GM23338 (cell line): ENCODE results near the gene UGCG. TPM values are rescaled to one million over a fixed set of nuclear protein-coding genes. Genes with fewer than 3 reads are reported as not detected.

Source experiments
- ATAC-seq: fragments of 200-7000 bp; cut with Tn5 transposase; 3 replicates; pipeline ENCODE4 v1.9.1; 2020
- DNase-seq: peaks from one replicate; pipeline ENCODE4 v3.0.0-alpha.2; 2015; ENCODE audit warnings: low spot score
- H2AFZ ChIP-seq: fragments of 200-600 bp; sonication (generic); 2 replicates; pipeline ENCODE4 v1.8.0; 2016; ENCODE audit warnings: antibody characterized with exemption, mild to moderate bottlenecking, moderate library complexity
- H3F3A ChIP-seq: fragments of 200-600 bp; sonication (generic); replicated peaks from 2 replicates; pipeline ENCODE4 v1.8.0; 2017; ENCODE audit warnings: antibody characterized with exemption, mixed run types, low read depth
- H3K27ac ChIP-seq: fragments of 200-600 bp; sonication (generic); 2 replicates; pipeline ENCODE4 v1.6.1; 2016; ENCODE audit warnings: low read depth
- H3K27me3 ChIP-seq: fragments of 200-600 bp; sonication (generic); 2 replicates; pipeline ENCODE4 v1.8.0; 2016; ENCODE audit warnings: mild to moderate bottlenecking, mixed run types, moderate library complexity; ENCODE audit not compliant: insufficient read depth
- H3K36me3 ChIP-seq: fragments of 200-600 bp; sonication (generic); 2 replicates; pipeline ENCODE4 v1.8.0; 2016; ENCODE audit warnings: mild to moderate bottlenecking; ENCODE audit not compliant: insufficient read depth
- H3K4me1 ChIP-seq: fragments of 200-600 bp; sonication (generic); 2 replicates; pipeline ENCODE4 v1.8.0; 2016; ENCODE audit warnings: mild to moderate bottlenecking, moderate library complexity; ENCODE audit not compliant: insufficient read depth
- H3K4me2 ChIP-seq: fragments of 200-600 bp; sonication (generic); 2 replicates; pipeline ENCODE4 v1.7.1; 2017; ENCODE audit warnings: mixed run types
- H3K4me3 ChIP-seq: fragments of 200-600 bp; sonication (generic); 2 replicates; pipeline ENCODE4 v1.6.1; 2016; ENCODE audit warnings: mixed run types
- H3K79me2 ChIP-seq: fragments of 200-600 bp; sonication (generic); replicated peaks from 2 replicates; pipeline ENCODE4 v1.8.0; 2017; ENCODE audit warnings: mild to moderate bottlenecking; ENCODE audit not compliant: insufficient read depth
- H3K9me2 ChIP-seq: fragments of 200-600 bp; sonication (generic); 2 replicates; pipeline ENCODE4 v1.8.0; 2017; ENCODE audit not compliant: insufficient read depth
- H4K20me1 ChIP-seq: fragments of 200-600 bp; sonication (generic); replicated peaks from 2 replicates; pipeline ENCODE4 v1.8.0; 2017; ENCODE audit warnings: mild to moderate bottlenecking; ENCODE audit not compliant: insufficient read depth
- H3K27ac Mint-ChIP-seq: 2 replicates; pipeline ENCODE4 v1.8.0; 2020; ENCODE audit warnings: inconsistent platforms, mild to moderate bottlenecking, moderate library complexity, mixed read lengths
- H3K27me3 Mint-ChIP-seq: 3 replicates; pipeline ENCODE4 v1.8.0; 2022; ENCODE audit warnings: low read depth, mild to moderate bottlenecking, moderate library complexity, mixed read lengths, inconsistent platforms; ENCODE audit not compliant: insufficient read depth, poor library complexity
- H3K36me3 Mint-ChIP-seq: 3 replicates; pipeline ENCODE4 v1.8.0; 2021; ENCODE audit warnings: low read depth, mild to moderate bottlenecking, inconsistent platforms, moderate library complexity, mixed read lengths
- H3K4me1 Mint-ChIP-seq: 3 replicates; pipeline ENCODE4 v1.8.0; 2020; ENCODE audit warnings: mild to moderate bottlenecking, inconsistent platforms, mixed read lengths
- H3K4me3 Mint-ChIP-seq: 3 replicates; pipeline ENCODE4 v1.8.0; 2021; ENCODE audit warnings: moderate library complexity, mild to moderate bottlenecking, inconsistent platforms, mixed read lengths
- H3K9me3 Mint-ChIP-seq: 3 replicates; pipeline ENCODE4 v1.8.0; 2020; ENCODE audit warnings: moderate library complexity, mild to moderate bottlenecking, inconsistent platforms, mixed read lengths
- CREB1 ChIP-seq: fragments of 250-450 bp; sonication (Bioruptor Pico); IDR thresholded peaks from 2 replicates; pipeline ENCODE4 v1.5.0; 2020; ENCODE audit warnings: low read depth, mild to moderate bottlenecking, moderate library complexity
- ETS1 ChIP-seq: IDR thresholded peaks from 2 replicates; pipeline ENCODE4 v1.6.1; 2016; ENCODE audit warnings: antibody characterized with exemption
- EZH2 ChIP-seq: fragments of 200-600 bp; sonication (generic); IDR thresholded peaks from one replicate; pipeline ENCODE4 v1.8.0; 2017; ENCODE audit warnings: antibody characterized with exemption, mild to moderate bottlenecking, low read depth; ENCODE audit not compliant: unreplicated experiment
- EZH2phosphoT487 ChIP-seq: fragments of 200-600 bp; sonication (generic); IDR thresholded peaks from one replicate; pipeline ENCODE4 v1.8.1; 2018; ENCODE audit warnings: antibody characterized with exemption; ENCODE audit not compliant: unreplicated experiment
- JUNB ChIP-seq: IDR thresholded peaks from one replicate; pipeline ENCODE4 v1.6.1; 2016; ENCODE audit warnings: antibody characterized with exemption; ENCODE audit not compliant: unreplicated experiment
- REST ChIP-seq: IDR thresholded peaks from one replicate; pipeline ENCODE4 v1.6.1; 2018; ENCODE audit warnings: antibody characterized with exemption; ENCODE audit not compliant: unreplicated experiment
- STAT1 ChIP-seq: IDR thresholded peaks from one replicate; pipeline ENCODE4 v1.6.1; 2016; ENCODE audit warnings: antibody characterized with exemption; ENCODE audit not compliant: unreplicated experiment
- ZNF331 ChIP-seq: fragments of 250-450 bp; sonication (Bioruptor Pico); IDR thresholded peaks from 2 replicates; pipeline ENCODE4 v1.5.0; 2020; ENCODE audit warnings: low read depth, mild to moderate bottlenecking, moderate library complexity
- ZNF462 ChIP-seq: fragments of 250-450 bp; sonication (Bioruptor Pico); IDR thresholded peaks from 2 replicates; pipeline ENCODE4 v1.5.0; 2020; ENCODE audit warnings: mild to moderate bottlenecking, moderate library complexity
- polyA plus RNA-seq: library from polyadenylated mRNA; unstranded; fragments of >200 nt; fragmentation: Nextera tagmentation; extraction: Ambion mirVana; gene quantifications from 2 replicates; pipeline ENCODE4 v1.2.1, GENCODE V29; 2016
- total RNA-seq: library from RNA; depleted of rRNA; stranded (reverse); fragments of >200 nt; shearing (Covaris generic); gene quantifications from 2 replicates; pipeline ENCODE4 v1.2.3, GENCODE V29; 2014

UGCG gene
- total and polyA plus RNA-seq, 2 experiments from 2014 or later, result 30.4 to 44.9 TPM

- TF ChIP-seq ETS1 (no peak), EZH2 (no peak), JUNB (no peak), ZNF462 (no peak), ZNF331 (CRISPR knock-in tag) (no peak), STAT1 (no peak), EZH2phosphoT487 (no peak), CREB1 (CRISPR knock-in tag) (no peak)
Observed at GRCh38 chr9:111870774-111871498, 25.7 kb upstream of the UGCG start (continued).

GRCh38 chr9:111871499-111871855 lies 25.1 kb upstream of the UGCG start:
- H3K36me3 ChIP-seq, result no peaks in the 10 kb centered on the region
- H3K27me3 ChIP-seq, result no peaks in the 10 kb centered on the region
- peaks cover 21% of the 10 kb centered on the region for H3K4me1 ChIP-seq
- H3K4me3 ChIP-seq, result no peak overlapping the region
- ATAC-seq (no peak), DNase-seq (no peak)
- H2AFZ ChIP-seq, result no peak overlapping the region
- no peaks in the 10 kb centered on the region for H3K79me2 ChIP-seq
- H4K20me1 ChIP-seq, result no peaks in the 10 kb centered on the region
- peaks cover 6% of the 10 kb centered on the region; the same call in 1 of the 3 replicates for H3K9me3 Mint-ChIP-seq
- peaks cover 34% of the 10 kb centered on the region for H3K4me1 Mint-ChIP-seq
- no peak overlapping the region for H3K27ac Mint-ChIP-seq
- H3K4me3 Mint-ChIP-seq, result no peak overlapping the region
- no peak overlapping the region for H3K4me2 ChIP-seq
- no peak overlapping the region for H3K27ac ChIP-seq
- no peaks in the 10 kb centered on the region for H3F3A ChIP-seq
- H3K36me3 Mint-ChIP-seq, result peaks cover 4% of the 10 kb centered on the region; the same call in 1 of the 3 replicates
- peaks cover 7% of the 10 kb centered on the region for H3K27me3 Mint-ChIP-seq
- H3K9me2 ChIP-seq, result peaks cover 12% of the 10 kb centered on the region
- no peak for TF ChIP-seq CREB1 (CRISPR knock-in tag)
- TF ChIP-seq REST, result no peak
- no peak for TF ChIP-seq STAT1
- TF ChIP-seq EZH2phosphoT487, result no peak
